Caco-2 (cell line): ENCODE measurements around the gene PROX2. TPM values are rescaled to one million over a fixed set of nuclear protein-coding genes. Genes with fewer than 3 reads are reported as not detected.

Experiments used
- BruUV-seq: library from RNA; stranded (reverse); fragments of 400-500 nt; replicated peaks from 2 replicates; lab custom pipeline; 2021; lab: Mats Ljungman, UMichigan
- CTCF ChIA-PET: fragments of 300-600 bp; sonication (Branson Sonifier 250); formaldehyde crosslinking; loops from one replicate; lab custom pipeline; 2022; ENCODE audit warnings: antibody characterized with exemption; lab: Charles Lee
- POLR2A ChIA-PET: fragments of 300-600 bp; sonication (Branson Sonifier 250); formaldehyde crosslinking; loops from one replicate; lab custom pipeline; 2022; ENCODE audit warnings: antibody characterized with exemption; lab: Charles Lee
- DNase-seq, 2 experiments: peaks; one replicate each; pipeline versions ENCODE4 v3.0.0 to v3.0.0-alpha.2; 2020 to 2022
- H3K27me3 ChIP-seq: replicated peaks from 2 replicates; pipeline ENCODE4 v1.6.0; 2011; ENCODE audit warnings: low read length; ENCODE audit not compliant: control insufficient read depth, insufficient read depth
- H3K36me3 ChIP-seq: 2 replicates; pipeline ENCODE4 v1.5.1; 2011; ENCODE audit warnings: low read length; ENCODE audit not compliant: control insufficient read depth, insufficient read depth
- H3K4me1 ChIP-seq: fragments of 250-450 bp; sonication (Bioruptor Pico); 2 replicates; pipeline ENCODE4 v1.5.1; 2020; ENCODE audit warnings: mild to moderate bottlenecking
- H3K4me3 ChIP-seq: 2 replicates; pipeline ENCODE4 v1.5.1; 2011; ENCODE audit warnings: low read depth, mild to moderate bottlenecking, control low read depth, low read length
- H3K9me3 ChIP-seq: fragments of 250-450 bp; sonication (Bioruptor Pico); 2 replicates; pipeline ENCODE4 v1.5.1; 2020; ENCODE audit warnings: mild to moderate bottlenecking, moderate library complexity
- H3K27ac Mint-ChIP-seq: one replicate; pipeline ENCODE4 v1.8.0; 2022; ENCODE audit warnings: mixed read lengths; ENCODE audit not compliant: unreplicated experiment
- H3K27me3 Mint-ChIP-seq: one replicate; pipeline ENCODE4 v1.8.0; 2022; ENCODE audit warnings: mixed read lengths; ENCODE audit not compliant: insufficient read depth, unreplicated experiment
- H3K36me3 Mint-ChIP-seq: one replicate; pipeline ENCODE4 v1.8.0; 2022; ENCODE audit warnings: mild to moderate bottlenecking, mixed read lengths; ENCODE audit not compliant: insufficient read depth, unreplicated experiment
- H3K4me1 Mint-ChIP-seq: one replicate; pipeline ENCODE4 v1.8.0; 2022; ENCODE audit warnings: low read depth, mixed read lengths; ENCODE audit not compliant: unreplicated experiment
- H3K4me3 Mint-ChIP-seq: one replicate; pipeline ENCODE4 v1.8.0; 2022; ENCODE audit warnings: mild to moderate bottlenecking, moderate library complexity, mixed read lengths; ENCODE audit not compliant: unreplicated experiment
- H3K9me3 Mint-ChIP-seq: one replicate; pipeline ENCODE4 v1.8.0; 2022; ENCODE audit warnings: mixed read lengths; ENCODE audit not compliant: unreplicated experiment
- intact Hi-C: fragments of 100-400 bp; cut with micrococcal nuclease; formaldehyde crosslinking; loops from one replicate; pipeline ENCODE4 v1.10.0; 2022; ENCODE audit not compliant: unreplicated experiment
- total RNA-seq: library from RNA; stranded (reverse); gene quantifications from 2 replicates; pipeline ENCODE4 v1.2.3, GENCODE V29; 2022
- TF ChIP-seq, protein P1 (sequence below), 2 experiments: fragments of 200-600 bp in 1 of 2; IDR thresholded peaks; 1 replicate in 1 of 2; 2 replicates in 1 of 2; pipeline versions ENCODE4 v1.5.1 to v1.8.0; 2011 to 2022; ENCODE audit warnings: antibody characterized with exemption in 1 of 2, control low read depth in 1 of 2, inconsistent platforms in 1 of 2, low read depth in 1 of 2, low read length in 1 of 2, mild to moderate bottlenecking in 1 of 2, moderate library complexity in 1 of 2; ENCODE audit not compliant: insufficient read depth in 1 of 2, severe bottlenecking in 1 of 2, unreplicated experiment in 1 of 2

PROX2 gene
- total RNA-seq, 1 experiment from 2014 or later: not detected

DNA sequence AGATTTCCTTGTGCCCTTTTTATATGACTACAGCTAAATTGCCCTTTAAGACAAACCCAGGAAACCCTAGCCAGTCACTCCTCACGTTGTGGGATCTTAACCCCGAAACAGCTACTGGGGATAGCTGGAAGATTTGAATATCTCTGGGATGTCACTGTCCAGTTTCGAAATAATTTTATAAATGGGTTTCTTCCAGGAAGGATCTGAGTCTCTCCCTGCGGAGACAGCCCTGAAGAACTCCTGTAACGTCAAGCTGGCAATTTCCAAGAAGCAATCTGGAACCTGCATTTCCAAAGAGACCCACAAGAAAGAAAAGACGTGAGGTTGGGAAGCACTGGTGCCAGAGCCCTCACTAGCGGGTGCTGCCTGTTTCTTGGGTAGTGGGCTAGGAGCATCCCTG lies 20.9 kb downstream of the PROX2 start:
- Mint-ChIP-seq H3K27ac (no peak overlapping the region), H3K4me1 (no peaks in the 10 kb centered on the region), H3K4me3 (no peak overlapping the region), H3K36me3 (peaks cover 1% of the 10 kb centered on the region), H3K9me3 (no peaks in the 10 kb centered on the region), H3K27me3 (no peaks in the 10 kb centered on the region)
- Histone ChIP-seq H3K4me3 (no peak overlapping the region), H3K4me1 (0 out of 2 replicates have a peak, but pooled peaks cover 4% of the 10 kb centered on the region), H3K36me3 (no peaks in the 10 kb centered on the region), H3K9me3 (no peaks in the 10 kb centered on the region), H3K27me3 (no peaks in the 10 kb centered on the region)
- TF ChIP-seq, protein P1, sequence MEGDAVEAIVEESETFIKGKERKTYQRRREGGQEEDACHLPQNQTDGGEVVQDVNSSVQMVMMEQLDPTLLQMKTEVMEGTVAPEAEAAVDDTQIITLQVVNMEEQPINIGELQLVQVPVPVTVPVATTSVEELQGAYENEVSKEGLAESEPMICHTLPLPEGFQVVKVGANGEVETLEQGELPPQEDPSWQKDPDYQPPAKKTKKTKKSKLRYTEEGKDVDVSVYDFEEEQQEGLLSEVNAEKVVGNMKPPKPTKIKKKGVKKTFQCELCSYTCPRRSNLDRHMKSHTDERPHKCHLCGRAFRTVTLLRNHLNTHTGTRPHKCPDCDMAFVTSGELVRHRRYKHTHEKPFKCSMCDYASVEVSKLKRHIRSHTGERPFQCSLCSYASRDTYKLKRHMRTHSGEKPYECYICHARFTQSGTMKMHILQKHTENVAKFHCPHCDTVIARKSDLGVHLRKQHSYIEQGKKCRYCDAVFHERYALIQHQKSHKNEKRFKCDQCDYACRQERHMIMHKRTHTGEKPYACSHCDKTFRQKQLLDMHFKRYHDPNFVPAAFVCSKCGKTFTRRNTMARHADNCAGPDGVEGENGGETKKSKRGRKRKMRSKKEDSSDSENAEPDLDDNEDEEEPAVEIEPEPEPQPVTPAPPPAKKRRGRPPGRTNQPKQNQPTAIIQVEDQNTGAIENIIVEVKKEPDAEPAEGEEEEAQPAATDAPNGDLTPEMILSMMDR (IDR thresholded peaks at IDR 0.05; ENCODE audit: insufficient read depth in 1 of 2, low read depth in 1 of 2, low read length in 1 of 2, severe bottlenecking in 1 of 2, unreplicated experiment in 1 of 2): no peak
- no peak for DNase-seq
- ChIA-PET CTCF (no interaction called here), POLR2A (no interaction called here)
- intact Hi-C loops: no loop called here
- BruUV-seq: no TSS peak

DNA sequence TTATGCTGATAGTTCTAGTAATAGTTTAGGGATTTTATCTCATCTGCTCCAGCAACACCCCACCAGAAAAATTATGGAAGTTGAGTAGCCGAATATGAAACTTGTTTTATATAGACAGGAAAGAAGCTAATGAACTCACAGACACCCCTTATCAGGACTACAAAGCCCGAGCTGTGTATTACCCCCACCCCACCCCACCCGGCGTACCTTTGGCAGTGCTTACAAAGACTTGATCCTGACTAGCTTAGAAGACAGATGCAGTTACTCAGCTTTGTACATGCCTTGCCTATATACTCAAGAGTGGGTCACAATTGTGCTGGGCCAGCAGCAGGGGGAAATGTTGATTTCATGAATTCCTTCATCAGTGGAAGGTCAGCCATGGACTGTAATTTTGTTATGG lies 22.4 kb downstream of the PROX2 start:
- Histone ChIP-seq H3K4me3 (no peak overlapping the region), H3K4me1 (0 out of 2 replicates have a peak, but pooled peaks cover 4% of the 10 kb centered on the region), H3K36me3 (no peaks in the 10 kb centered on the region), H3K27me3 (no peaks in the 10 kb centered on the region), H3K9me3 (no peaks in the 10 kb centered on the region)
- intact Hi-C loops: no loop called here
- TF ChIP-seq, protein P1 (IDR thresholded peaks at IDR 0.05; ENCODE audit: insufficient read depth in 1 of 2, low read depth in 1 of 2, low read length in 1 of 2, severe bottlenecking in 1 of 2, unreplicated experiment in 1 of 2): no peak
- H3K27me3 Mint-ChIP-seq: no peaks in the 10 kb centered on the region
- H3K27ac Mint-ChIP-seq: no peak overlapping the region
- no TSS peak for BruUV-seq
- ChIA-PET CTCF (interaction anchor here (1.1 to 1.2 kb wide), 2 partner anchors 52 to 244 kb away, joined by 3 read pairs; no protein-coding TSS in a partner anchor), POLR2A (interaction anchor here (0.6 kb wide), 1 partner anchor 273 kb away, joined by 3 read pairs; the partner anchor contains the start of gene NEK9)
- H3K4me3 Mint-ChIP-seq: no peak overlapping the region
- DNase-seq: no peak
- H3K9me3 Mint-ChIP-seq: no peaks in the 10 kb centered on the region
- no peaks in the 10 kb centered on the region for H3K4me1 Mint-ChIP-seq
- peaks cover 5% of the 10 kb centered on the region for H3K36me3 Mint-ChIP-seq

DNA sequence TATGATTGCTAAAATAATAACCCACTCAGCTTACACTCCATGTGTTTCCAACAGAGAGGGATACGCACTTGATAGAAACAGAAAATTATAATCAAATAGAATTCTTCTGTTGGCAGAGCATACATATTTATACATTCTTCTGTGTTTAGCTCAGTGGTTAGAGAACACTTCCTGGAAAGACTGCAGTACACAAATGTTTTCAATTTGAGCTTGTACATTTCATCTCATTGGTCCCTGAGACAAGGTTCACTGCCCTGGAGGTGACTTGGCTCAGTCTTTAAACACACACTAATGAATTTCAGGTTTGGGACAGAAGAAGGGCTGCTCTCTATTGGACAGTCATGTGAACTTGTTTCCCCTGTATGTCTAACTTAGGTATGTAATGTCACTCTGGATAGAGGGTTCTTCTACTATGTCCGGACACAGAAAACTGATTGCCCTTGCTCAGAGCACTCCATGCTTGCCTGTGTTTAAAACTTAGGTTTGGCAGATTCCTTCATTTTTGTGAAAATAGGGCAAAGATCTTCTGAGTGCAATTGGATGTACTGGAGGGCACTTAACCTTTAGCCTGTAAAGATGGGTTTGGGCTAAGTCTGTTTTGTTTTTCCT lies 22.9 kb downstream of the PROX2 start:
- Histone ChIP-seq H3K4me1 (0 out of 2 replicates have a peak, but pooled peaks cover 4% of the 10 kb centered on the region), H3K4me3 (no peak overlapping the region), H3K27me3 (no peaks in the 10 kb centered on the region), H3K9me3 (no peaks in the 10 kb centered on the region), H3K36me3 (no peaks in the 10 kb centered on the region)
- Mint-ChIP-seq H3K27me3 (no peaks in the 10 kb centered on the region), H3K4me3 (no peak overlapping the region), H3K4me1 (no peaks in the 10 kb centered on the region), H3K27ac (no peak overlapping the region), H3K36me3 (peaks cover 5% of the 10 kb centered on the region), H3K9me3 (no peaks in the 10 kb centered on the region)
- CTCF ChIA-PET: interaction anchor here (1.2 kb wide), 1 partner anchor 53 kb away, joined by 3 read pairs; no protein-coding TSS in a partner anchor
- DNase-seq: no peak
- POLR2A ChIA-PET: interaction anchor here (0.6 kb wide), 1 partner anchor 274 kb away, joined by 3 read pairs; the partner anchor contains the start of gene NEK9
- BruUV-seq: no TSS peak
- intact Hi-C loops: no loop called here
- TF ChIP-seq, protein P1 (IDR thresholded peaks at IDR 0.05; ENCODE audit: insufficient read depth in 1 of 2, low read depth in 1 of 2, low read length in 1 of 2, severe bottlenecking in 1 of 2, unreplicated experiment in 1 of 2): no peak
